Endothelial cell of umbilical vein (primary cell): ENCODE results near the gene RAB4A. TPM values are rescaled to one million over a fixed set of nuclear protein-coding genes. Genes with fewer than 3 reads are reported as not detected.

Experiments used
- BruUV-seq: library from RNA; stranded (reverse); fragments of 400-500 nt; replicated peaks from 2 replicates; lab custom pipeline; 2021; lab: Mats Ljungman, UMichigan
- CTCF ChIA-PET: fragments of 300-600, 350-600 bp; sonication (Branson Sonifier 250); formaldehyde crosslinking; loops from one replicate; lab custom pipeline; 2021; ENCODE audit warnings: antibody characterized with exemption, inconsistent platforms; lab: Charles Lee
- POLR2A ChIA-PET: fragments of 300-600, 350-600 bp; sonication (Branson Sonifier 250); formaldehyde crosslinking; loops from one replicate; lab custom pipeline; 2021; ENCODE audit warnings: antibody characterized with exemption, inconsistent platforms; lab: Charles Lee
- DNase-seq: peaks from one replicate; pipeline ENCODE4 v3.0.0-alpha.2; 2011; ENCODE audit warnings: low read depth, low spot score
- FAIRE-seq: peaks from 2 replicates; lab custom pipeline; 2011; peaks lifted over from hg19 to GRCh38; lab: Jason Lieb, UNC
- H2AFZ ChIP-seq: 2 replicates; pipeline ENCODE4 v1.6.0; 2012; ENCODE audit warnings: low read depth, low read length, control low read depth, inconsistent platforms
- H3K27ac ChIP-seq: 2 replicates; pipeline ENCODE4 v1.5.1; 2011; ENCODE audit warnings: low read depth, mild to moderate bottlenecking, control low read depth, low read length, moderate library complexity; ENCODE audit not compliant: insufficient read depth
- H3K27me3 ChIP-seq, 2 experiments: 2 replicates each; pipeline versions ENCODE4 v1.6.0 to v1.6.1; 2011; ENCODE audit warnings: low read length in 2 of 2, mixed read lengths in 1 of 2; ENCODE audit not compliant: control insufficient read depth in 2 of 2, insufficient read depth in 2 of 2
- H3K36me3 ChIP-seq, 2 experiments: 2 replicates in 1 of 2; 3 replicates in 1 of 2; pipeline ENCODE4 v1.5.1; 2011; ENCODE audit warnings: low read length in 2 of 2, mild to moderate bottlenecking in 1 of 2, moderate library complexity in 1 of 2; ENCODE audit not compliant: control insufficient read depth in 2 of 2, insufficient read depth in 2 of 2; ENCODE audit errors: extremely low read depth in 1 of 2
- H3K4me1 ChIP-seq: 3 replicates; pipeline ENCODE4 v1.5.1; 2011; ENCODE audit warnings: mild to moderate bottlenecking, low read length; ENCODE audit not compliant: control insufficient read depth, insufficient read depth; ENCODE audit errors: extremely low read depth
- H3K4me2 ChIP-seq: 2 replicates; pipeline ENCODE4 v1.6.1; 2011; ENCODE audit warnings: low read length, control low read depth, mixed read lengths; ENCODE audit not compliant: insufficient read depth
- H3K4me3 ChIP-seq, 3 experiments: fragments of 200-600 bp in 1 of 3; sonication (generic), shearing (Covaris generic) in 1 of 3; replicated peaks in 1 of 3; 2 replicates each; pipeline ENCODE4 v1.5.1; 2011 to 2016; ENCODE audit warnings: control low read depth in 3 of 3, low read length in 3 of 3, mild to moderate bottlenecking in 2 of 3, inconsistent platforms in 1 of 3, low read depth in 1 of 3, moderate library complexity in 1 of 3; ENCODE audit not compliant: insufficient read depth in 1 of 3
- H3K79me2 ChIP-seq: 2 replicates; pipeline ENCODE4 v1.6.0; 2012; ENCODE audit warnings: low read length, inconsistent platforms; ENCODE audit not compliant: control insufficient read depth, insufficient read depth
- H3K9ac ChIP-seq: replicated peaks from 2 replicates; pipeline ENCODE3; 2011; ENCODE audit warnings: low read length, control low read depth; ENCODE audit not compliant: insufficient read depth; ENCODE audit errors: extremely low read depth
- H3K9me1 ChIP-seq: replicated peaks from 3 replicates; pipeline ENCODE4 v1.6.0; 2011; ENCODE audit warnings: mild to moderate bottlenecking, low read length; ENCODE audit not compliant: control insufficient read depth, insufficient read depth; ENCODE audit errors: extremely low read depth
- H3K9me3 ChIP-seq: replicated peaks from 2 replicates; pipeline ENCODE4 v1.5.1; 2012; ENCODE audit warnings: low read length, inconsistent platforms; ENCODE audit not compliant: control insufficient read depth, insufficient read depth
- H4K20me1 ChIP-seq: replicated peaks from 2 replicates; pipeline ENCODE3; 2011; ENCODE audit warnings: mild to moderate bottlenecking, low read length; ENCODE audit not compliant: control insufficient read depth, insufficient read depth; ENCODE audit errors: extremely low read depth
- CTCF ChIP-seq, 2 donors: IDR thresholded peaks; 1 replicate in 1 of 2; 2 replicates in 1 of 2; pipeline ENCODE4 v1.5.1; 2011; ENCODE audit warnings: low read length in 2 of 2, mild to moderate bottlenecking in 2 of 2, moderate library complexity in 2 of 2, control low read depth in 1 of 2, inconsistent platforms in 1 of 2, low read depth in 1 of 2; ENCODE audit not compliant: insufficient read depth in 1 of 2; ENCODE audit errors: extremely low read depth in 1 of 2
- EZH2 ChIP-seq: IDR thresholded peaks from 2 replicates; pipeline ENCODE4 v1.6.1; 2012; ENCODE audit warnings: borderline replicate concordance, low read depth, mild to moderate bottlenecking, moderate library complexity, low read length, inconsistent platforms; ENCODE audit not compliant: severe bottlenecking
- FOS ChIP-seq: IDR thresholded peaks from 2 replicates; pipeline ENCODE4 v1.6.1; 2011; ENCODE audit warnings: mild to moderate bottlenecking, low read length, moderate library complexity, borderline replicate concordance; ENCODE audit not compliant: insufficient read depth
- GATA2 ChIP-seq: IDR thresholded peaks from 2 replicates; pipeline ENCODE4 v1.7.0; 2011; ENCODE audit warnings: low read depth, mild to moderate bottlenecking, moderate library complexity, mixed read lengths, low read length; ENCODE audit not compliant: insufficient read length, insufficient read depth
- JUN ChIP-seq: IDR thresholded peaks from 2 replicates; pipeline ENCODE4 v1.6.1; 2011; ENCODE audit warnings: borderline replicate concordance, low read depth; ENCODE audit not compliant: insufficient read length, insufficient read depth
- MAX ChIP-seq: IDR thresholded peaks from 2 replicates; pipeline ENCODE4 v1.6.1; 2011; ENCODE audit not compliant: insufficient read depth, insufficient read length
- MYC ChIP-seq: IDR thresholded peaks from one replicate; pipeline ENCODE4 v1.6.1; 2011; ENCODE audit warnings: mild to moderate bottlenecking, low read depth, low read length
- POLR2A ChIP-seq: IDR thresholded peaks from 2 replicates; pipeline ENCODE4 v1.6.1; 2012; ENCODE audit warnings: low read depth, mild to moderate bottlenecking, control low read depth, low read length
- POLR2AphosphoS5 ChIP-seq: IDR thresholded peaks from 2 replicates; pipeline ENCODE4 v1.6.1; 2012; ENCODE audit warnings: low read depth, mild to moderate bottlenecking, control low read depth, low read length, moderate library complexity; ENCODE audit not compliant: insufficient read depth
- dilution Hi-C: fragments of 300-500 bp; cut with MboI; formaldehyde crosslinking; loops from one replicate; pipeline ENCODE4 v1.15.0; 2019; ENCODE audit warnings: low sequenced_read_pairs; ENCODE audit not compliant: extremely low pct_ligation_motif_present
- intact Hi-C: fragments of 100-400 bp; cut with micrococcal nuclease; formaldehyde crosslinking; loops from one replicate; pipeline ENCODE4 v1.10.0; 2022
- polyA plus RNA-seq, 4 experiments: library from polyadenylated mRNA; depleted of rRNA in 3 of 4; stranded (reverse) in 3 of 4; unstranded in 1 of 4; fragments of >200 nt; gene quantifications; 2 replicates each; pipeline versions ENCODE4 v1.2.1 to v1.2.3, GENCODE V29; 2011 to 2012; ENCODE audit warnings: missing spikeins in 1 of 4
- total RNA-seq: library from RNA; stranded (reverse); gene quantifications from 2 replicates; pipeline ENCODE4 v1.2.3, GENCODE V29; 2021

RAB4A gene
- total and polyA plus RNA-seq, 2 donors (not counting 3 experiments of a cell fraction or from before 2014, with no cell fraction given) = 14.8 to 52.9 TPM

GRCh38 chr1:229309684-229310083 is 38.8 kb downstream of the RAB4A start:
- no peak overlapping the region for H3K27ac ChIP-seq
- H3K4me1 ChIP-seq = no peaks in the 10 kb centered on the region
- H3K9me1 ChIP-seq = no peaks in the 10 kb centered on the region
- no peaks in the 10 kb centered on the region for H3K9me3 ChIP-seq
- no peaks in the 10 kb centered on the region for H4K20me1 ChIP-seq
- CTCF ChIA-PET = no interaction called here
- H3K9ac ChIP-seq = no peak overlapping the region
- H3K27me3 ChIP-seq = no peaks in the 10 kb centered on the region
- H3K4me2 ChIP-seq = no peak overlapping the region
- FAIRE-seq = no peak
- H3K36me3 ChIP-seq = peaks cover 2 to 3% of the 10 kb centered on the region in 2 experiments
- BruUV-seq = no TSS peak
- H3K4me3 ChIP-seq = no peak overlapping the region
- intact Hi-C loops = no loop called here
- no peak for TF ChIP-seq MYC
- TF ChIP-seq EZH2 = no peak
- TF ChIP-seq POLR2A = no peak
- dilution Hi-C loops = no loop called here
- POLR2A ChIA-PET = no interaction called here
- no peaks in the 10 kb centered on the region for H3K79me2 ChIP-seq
- H2AFZ ChIP-seq = no peak overlapping the region
- no peak for DNase-seq

- no peak for DNase-seq
- H2AFZ ChIP-seq = no peak overlapping the region
- H3K79me2 ChIP-seq = no peaks in the 10 kb centered on the region
- TF ChIP-seq CTCF (IDR thresholded peaks at IDR 0.05; ENCODE audit: extremely low read depth in 1 of 2, insufficient read depth in 1 of 2, low read depth in 1 of 2, low read length in 2 of 2) = no peak
- TF ChIP-seq JUN = no peak
- TF ChIP-seq MAX = no peak
- no peak for TF ChIP-seq POLR2A
- TF ChIP-seq MYC = no peak
- TF ChIP-seq FOS = no peak
- no peak for TF ChIP-seq GATA2
- no peak for TF ChIP-seq EZH2
- no peak for TF ChIP-seq POLR2AphosphoS5
- no TSS peak for BruUV-seq
- dilution Hi-C loops (no loop called here), intact Hi-C loops (no loop called here)
- H3K9me1 ChIP-seq = no peaks in the 10 kb centered on the region
- H3K4me2 ChIP-seq = no peak overlapping the region
- no peaks in the 10 kb centered on the region for H4K20me1 ChIP-seq
- H3K27me3 ChIP-seq = no peaks in the 10 kb centered on the region
- ChIA-PET CTCF (interaction anchor here (1.0 kb wide), 1 partner anchor 20 kb away, joined by 3 read pairs; no protein-coding TSS in a partner anchor), POLR2A (no interaction called here)
- no peak for FAIRE-seq
- no peaks in the 10 kb centered on the region for H3K9me3 ChIP-seq
- no peak overlapping the region for H3K4me3 ChIP-seq
- peaks cover 2 to 3% of the 10 kb centered on the region in 2 experiments for H3K36me3 ChIP-seq
- H3K4me1 ChIP-seq = no peaks in the 10 kb centered on the region
- H3K9ac ChIP-seq = no peak overlapping the region
- no peak overlapping the region for H3K27ac ChIP-seq
Measured at GRCh38 chr1:229310833-229311232, 39.9 kb downstream of the RAB4A start.
